Measurements from ENCODE around the gene PLOD3.
"Not testable (repeated sequence)": the region's sequence is repeated elsewhere in the genome, so short reads cannot be mapped to it uniquely, and the experiment has no call there.

PLOD3 gene

GRCh38 chr7:101210143-101210542 lies 7.2 kb downstream of the PLOD3 start:
- DNase-seq, result no peak

GRCh38 chr7:101208794-101209193 lies 8.6 kb downstream of the PLOD3 start:
- DNase-seq, result no peak

GRCh38 chr7:101207459-101207858 lies 9.9 kb downstream of the PLOD3 start:
- DNase-seq, result no peak

DNA sequence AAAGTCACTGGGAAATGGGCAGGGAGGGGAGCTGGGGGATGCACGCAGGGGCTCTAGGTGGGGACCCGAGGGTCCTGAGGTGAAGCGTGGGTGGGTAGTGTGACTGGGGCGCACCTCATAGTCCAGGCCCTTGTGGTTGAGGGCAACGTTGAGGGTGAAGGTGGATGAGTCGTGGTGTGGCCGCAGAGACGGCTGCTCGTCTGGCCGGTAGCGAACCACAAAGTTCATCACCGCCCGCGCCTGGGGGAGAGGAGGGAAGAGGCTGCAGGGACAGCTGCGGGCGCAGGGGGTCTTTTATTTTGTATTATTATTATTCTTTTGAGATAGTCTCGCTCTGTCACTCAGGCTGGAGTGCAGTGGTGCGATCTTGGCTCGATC lies 10.7 kb downstream of the PLOD3 start:
- DNase-seq, result no peak

GRCh38 chr7:101205901-101206664 lies 11.3 kb downstream of the PLOD3 start:
- no peak for DNase-seq

GRCh38 chr7:101203740-101204738 lies 13.3 kb downstream of the PLOD3 start:
- not testable (repeated sequence) for DNase-seq

DNA sequence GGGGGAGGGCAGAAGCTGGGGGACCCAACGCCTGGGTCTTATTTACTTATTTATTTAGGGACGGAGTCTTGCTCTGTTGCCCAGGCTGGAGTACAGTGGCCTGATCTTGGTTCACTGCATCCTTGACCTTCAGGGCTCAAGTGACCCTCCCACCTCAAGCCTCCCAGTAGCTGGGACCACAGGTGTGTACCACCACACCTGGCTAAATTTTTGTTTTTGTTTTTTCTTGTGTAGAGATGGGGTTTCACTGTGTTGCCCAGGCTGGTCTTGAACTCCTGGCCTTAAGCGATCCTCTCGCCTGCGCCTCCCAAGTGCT lies 14.8 kb downstream of the PLOD3 start:
- DNase-seq, result no peak

GRCh38 chr7:101201695-101202602 lies 15.4 kb downstream of the PLOD3 start:
- DNase-seq, result no peak

- no peak for DNase-seq
These were observed 16.4 kb downstream of the PLOD3 start, which contains the start of gene MOGAT3 for GRCh38 chr7:101200862-101201599. Gene MOGAT3 (minus strand): TSS chr7:101201036. CDS start chr7:101200854, 182 bp downstream.

DNA sequence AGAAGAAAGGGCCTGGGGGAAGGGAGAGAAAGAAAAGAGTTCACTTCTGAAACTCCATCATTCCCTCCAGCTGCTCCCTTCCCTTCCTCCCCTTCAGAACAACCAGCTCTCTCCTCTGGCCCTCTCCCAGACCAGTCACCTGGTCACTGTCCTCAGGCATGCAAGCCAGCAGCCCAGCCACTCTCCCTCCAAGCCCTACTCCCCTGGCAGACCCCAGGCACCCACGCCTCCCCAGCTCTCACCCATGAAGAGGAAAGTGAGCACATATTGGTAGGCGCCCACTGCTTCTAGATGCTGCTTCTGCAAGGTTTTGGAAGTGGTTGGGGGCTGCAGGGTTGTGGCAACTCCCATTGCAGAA lies 16.9 kb downstream of the PLOD3 start:
- no peak for DNase-seq

DNA sequence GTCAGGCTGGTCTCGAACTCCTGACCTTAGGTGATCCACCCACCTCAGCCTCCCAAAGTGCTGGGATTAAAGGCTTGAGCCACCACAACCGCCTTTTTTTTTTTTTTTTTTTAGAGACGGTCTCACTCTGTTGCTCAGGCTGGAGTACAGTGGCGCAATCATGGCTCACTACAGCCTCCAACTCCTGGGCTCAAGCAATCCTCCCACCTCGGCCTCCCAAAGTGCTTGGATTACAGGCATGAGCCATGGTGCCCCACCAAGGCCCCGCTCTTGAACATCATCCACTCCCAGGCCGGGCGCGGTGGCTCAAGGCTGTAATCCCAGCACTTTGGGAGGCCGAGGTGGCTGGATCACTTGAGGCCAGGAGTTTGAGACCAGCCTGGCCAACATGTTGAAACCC lies 17.9 kb downstream of the PLOD3 start:
- DNase-seq, result not testable (repeated sequence)

DNA sequence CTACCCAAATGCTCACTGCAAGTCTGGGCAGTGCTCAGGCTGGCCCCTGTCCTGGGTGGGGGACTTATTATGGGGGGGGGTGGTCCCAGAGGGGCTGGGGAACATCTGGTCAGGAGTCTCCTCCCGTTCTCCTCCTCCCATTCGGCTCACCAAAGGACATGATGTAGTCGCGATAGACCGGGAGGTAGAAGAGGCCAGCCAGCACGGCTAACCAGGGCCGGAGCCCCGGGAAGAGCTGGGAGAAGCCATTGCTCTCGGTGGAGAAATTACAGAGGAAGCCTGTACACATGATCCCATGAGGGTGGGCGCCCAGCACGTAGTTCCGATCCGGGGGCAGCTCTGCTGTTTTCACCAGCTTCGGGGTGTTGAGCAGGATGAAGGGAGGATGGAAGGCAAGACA lies 18.9 kb downstream of the PLOD3 start:
- no peak for DNase-seq

DNA sequence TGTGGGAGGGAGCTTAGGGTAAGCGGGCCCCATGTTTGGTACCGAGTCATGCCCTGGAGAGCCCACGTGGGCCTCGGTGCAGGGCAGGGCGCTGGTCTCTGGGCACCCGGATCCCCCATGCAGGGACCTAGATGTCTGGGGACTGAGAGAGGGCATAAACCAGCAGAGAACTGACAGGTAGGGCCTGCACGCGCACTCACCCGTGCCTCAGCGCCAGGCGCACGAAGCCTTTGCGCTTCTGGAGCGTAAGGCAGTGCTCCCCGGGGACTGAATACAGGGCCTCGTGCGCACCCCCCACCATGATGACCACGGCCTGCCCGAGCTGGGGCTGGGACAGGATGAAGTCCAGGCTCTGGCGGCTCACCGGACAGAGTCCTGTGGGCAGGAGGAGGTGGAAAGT lies 19.4 kb downstream of the PLOD3 start:
- no peak for DNase-seq

DNA sequence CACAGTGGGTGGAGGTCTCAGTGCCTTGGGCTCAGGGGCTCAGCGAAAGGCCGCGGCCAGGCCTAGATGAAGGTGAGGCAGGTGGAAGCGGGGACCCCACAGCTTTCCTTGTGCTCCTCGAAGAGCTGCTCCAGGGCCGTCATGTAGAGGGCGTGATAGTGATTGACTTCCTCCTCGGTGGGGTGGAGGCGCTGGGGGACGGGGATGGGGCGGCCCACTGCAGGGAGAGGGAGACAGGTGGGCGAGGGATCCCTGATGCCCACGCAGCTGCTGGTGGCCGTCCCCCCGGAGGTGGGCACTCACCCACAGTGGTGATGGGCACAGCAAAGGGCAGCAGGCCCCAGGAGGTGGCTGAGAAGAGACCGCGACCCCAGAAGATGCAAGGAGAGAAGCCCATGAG lies 21.5 kb downstream of the PLOD3 start:
- no peak for DNase-seq

GRCh38 chr7:101189109-101189508 lies 28.3 kb downstream of the PLOD3 start:
- DNase-seq, result no peak

DNA sequence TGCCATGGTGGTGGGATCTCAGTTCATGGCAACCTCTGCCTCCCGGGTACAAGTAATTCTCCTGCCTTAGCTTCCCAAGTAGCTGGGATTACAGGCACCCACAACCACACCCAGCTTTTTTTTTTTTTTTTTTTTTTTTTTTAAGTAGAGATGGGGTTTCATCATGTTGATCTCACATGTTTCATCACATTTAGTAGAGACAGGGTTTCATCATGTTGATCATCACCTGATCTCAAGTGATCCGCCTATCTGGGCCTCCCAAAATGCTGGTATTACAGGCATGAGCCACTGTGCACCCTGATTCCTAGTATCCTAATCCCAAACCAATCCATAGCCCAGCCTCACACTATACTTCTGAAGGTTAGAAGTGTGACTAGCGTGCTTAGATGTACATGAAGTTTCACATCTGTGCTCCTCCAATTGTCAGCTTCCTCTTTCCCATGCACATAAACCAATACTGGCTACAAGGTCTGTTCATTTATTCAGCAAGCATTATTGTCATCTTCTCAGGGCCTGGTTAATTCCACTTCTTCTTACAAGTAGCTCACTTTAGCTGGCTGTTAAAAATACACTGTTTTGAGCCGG lies 30.4 kb downstream of the PLOD3 start:
- no peak for DNase-seq

- no peak for DNase-seq
These were observed 31.2 kb downstream of the PLOD3 start for GRCh38 chr7:101186194-101186593.

DNA sequence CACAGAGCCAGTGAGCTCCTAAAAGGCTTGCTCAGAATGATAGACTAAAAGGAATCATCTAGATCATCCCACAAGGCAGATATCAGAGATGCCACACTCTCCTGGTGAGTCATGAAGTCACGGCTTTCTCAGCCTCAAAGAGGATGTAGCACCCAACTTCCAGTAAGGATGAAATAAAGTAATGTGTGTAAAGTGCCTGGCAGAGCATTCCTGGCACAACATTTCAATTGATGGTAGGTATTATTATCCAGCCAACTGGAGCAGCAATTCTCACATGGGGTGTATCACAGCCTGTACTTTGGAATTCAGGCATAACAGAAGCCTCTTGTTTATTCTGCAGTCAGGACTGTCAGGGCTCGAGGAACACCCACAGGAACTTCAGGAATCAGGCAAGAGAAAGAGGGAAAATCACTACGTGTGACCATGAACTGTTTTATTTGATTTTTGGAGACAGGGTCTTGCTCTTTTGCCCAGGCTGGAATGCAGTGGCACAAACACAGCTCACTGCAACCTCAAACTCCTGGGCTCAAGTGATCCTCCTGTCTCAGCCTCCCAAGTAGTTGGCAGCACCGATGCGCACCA lies 32.0 kb downstream of the PLOD3 start:
- DNase-seq, result no peak

GRCh38 chr7:101180130-101180755 lies 37.1 kb downstream of the PLOD3 start, which contains the start of gene NAT16:
Gene NAT16 (minus strand): TSS chr7:101180293. CDS start chr7:101174807, 5,486 bp downstream.
- no peak for DNase-seq

DNA sequence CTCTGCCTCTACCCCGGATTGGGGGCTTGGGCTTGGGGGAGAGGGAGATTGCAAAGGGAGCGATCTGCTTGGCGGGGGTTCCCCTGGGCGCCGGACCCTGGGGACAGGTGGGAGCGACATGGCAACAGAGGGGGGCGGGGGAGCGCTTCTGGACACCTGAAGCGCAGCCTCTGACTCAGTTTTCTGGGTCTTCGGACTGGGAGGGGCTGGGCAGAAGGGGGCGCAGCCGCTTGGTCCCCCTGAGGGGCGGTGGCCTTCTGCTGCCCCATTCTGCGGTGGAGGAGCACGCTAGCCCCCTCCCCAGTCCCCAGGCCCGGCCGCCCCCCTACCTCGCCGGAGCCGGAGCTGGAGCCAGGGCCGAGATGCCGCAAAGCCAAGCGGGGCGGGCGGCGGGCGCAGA lies 37.7 kb downstream of the PLOD3 start:
- no peak for DNase-seq

DNA sequence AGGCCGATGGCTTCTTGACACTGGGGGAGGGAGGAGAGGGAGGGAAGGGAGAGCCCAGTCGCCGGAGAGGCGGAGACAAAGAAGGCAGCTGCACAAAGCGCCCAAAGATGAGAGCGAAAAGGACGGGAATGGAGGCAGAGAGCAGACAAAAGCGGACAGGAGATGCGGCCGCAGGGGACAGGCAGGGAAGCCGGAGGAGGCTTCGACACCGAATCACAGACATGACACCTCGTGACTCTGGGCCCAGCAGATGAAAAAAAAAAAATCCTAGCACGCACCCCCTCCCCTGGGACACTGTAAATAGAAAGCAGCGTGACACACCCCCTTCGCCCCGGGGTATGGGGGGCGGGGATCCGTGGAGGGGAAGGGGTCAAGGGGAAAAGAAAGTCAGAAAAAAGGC lies 38.3 kb downstream of the PLOD3 start:
- DNase-seq, result peak; percentile 37

Measured in NCI-H1105 (cell line).